CD4-positive, CD25-positive, alpha-beta regulatory T cell (primary cell): ENCODE results near the gene KIF16B. TPM values are rescaled to one million over a fixed set of nuclear protein-coding genes. Genes with fewer than 3 reads are reported as not detected.

ENCODE experiments used
- ATAC-seq, 2 donors: fragments of 150-1000 bp; cut with Tn5 transposase; one replicate each; pipeline ENCODE4 v1.10.0; 2021; ENCODE audit warnings: low read depth in 2 of 2, moderate number of reproducible peaks in 2 of 2, moderate library complexity in 1 of 2
- DNase-seq, 3 donors: peaks; one replicate each; pipeline versions ENCODE4 v3.0.0 to v3.0.0-alpha.2; 2012 to 2022; ENCODE audit warnings: mixed read lengths in 1 of 3
- H3K27ac ChIP-seq: one replicate; pipeline ENCODE4 v1.7.0; 2013; ENCODE audit warnings: mild to moderate bottlenecking, low read length; ENCODE audit not compliant: insufficient read depth, poor library complexity, severe bottlenecking
- H3K27me3 ChIP-seq: one replicate; pipeline ENCODE4 v1.7.0; 2013; ENCODE audit warnings: low read length; ENCODE audit not compliant: control insufficient read depth, insufficient read depth
- H3K36me3 ChIP-seq: one replicate; pipeline ENCODE4 v1.7.0; 2013; ENCODE audit warnings: mild to moderate bottlenecking, low read length, moderate library complexity; ENCODE audit not compliant: control insufficient read depth, insufficient read depth
- H3K4me1 ChIP-seq: 2 replicates; pipeline ENCODE4 v1.7.0; 2013; ENCODE audit warnings: mild to moderate bottlenecking, low read length; ENCODE audit not compliant: insufficient read depth, control insufficient read depth, poor library complexity, severe bottlenecking
- H3K4me3 ChIP-seq: one replicate; pipeline ENCODE4 v1.7.0; 2013; ENCODE audit warnings: low read depth, mild to moderate bottlenecking, low read length, moderate library complexity
- H3K9me3 ChIP-seq, 2 experiments: 1 replicate in 1 of 2; 2 replicates in 1 of 2; pipeline ENCODE4 v1.7.0; 2013; ENCODE audit warnings: low read length in 2 of 2, mild to moderate bottlenecking in 1 of 2, moderate library complexity in 1 of 2; ENCODE audit not compliant: control insufficient read depth in 2 of 2
- H3K27ac Mint-ChIP-seq, 3 donors: one replicate each; pipeline ENCODE4 v1.8.0; 2020 to 2022; ENCODE audit warnings: mild to moderate bottlenecking in 3 of 3, mixed read lengths in 3 of 3, moderate library complexity in 2 of 3
- H3K27me3 Mint-ChIP-seq: one replicate; pipeline ENCODE4 v1.8.0; 2022; ENCODE audit warnings: mild to moderate bottlenecking, mixed read lengths
- H3K36me3 Mint-ChIP-seq: one replicate; pipeline ENCODE4 v1.8.0; 2020; ENCODE audit warnings: mixed read lengths
- H3K4me1 Mint-ChIP-seq, 4 donors: one replicate each; pipeline ENCODE4 v1.8.0; 2020 to 2022; ENCODE audit warnings: mixed read lengths in 4 of 4, mild to moderate bottlenecking in 1 of 4
- H3K4me3 Mint-ChIP-seq, 4 donors: one replicate each; pipeline ENCODE4 v1.8.0; 2020 to 2022; ENCODE audit warnings: mild to moderate bottlenecking in 4 of 4, mixed read lengths in 4 of 4, moderate library complexity in 3 of 4
- H3K9me3 Mint-ChIP-seq, 7 donors: one replicate each; pipeline ENCODE4 v1.8.0; 2020 to 2022; ENCODE audit warnings: mixed read lengths in 7 of 7, mild to moderate bottlenecking in 3 of 7, moderate library complexity in 2 of 7
- polyA plus RNA-seq, 4 donors: library from polyadenylated mRNA; unstranded; fragments of 300-500 nt; fragmentation: Illumina TruSeq; gene quantifications; one replicate each; pipeline ENCODE4 v1.2.3, GENCODE V29; 2021
- total RNA-seq: library from RNA; stranded (reverse); gene quantifications from one replicate; pipeline ENCODE4 v1.2.3, GENCODE V29; 2022

The KIF16B gene
- total and polyA plus RNA-seq, 5 donors from 2014 or later, result 3.1 to 5.2 (median 4.8) TPM

GRCh38 chr20:16367948-16368560 is 205.2 kb downstream of the KIF16B start:
- Histone ChIP-seq H3K36me3 (peaks cover 8% of the 10 kb centered on the region), H3K27me3 (no peaks in the 10 kb centered on the region), H3K27ac (no peak overlapping the region), H3K9me3 (no peaks in the 10 kb centered on the region), H3K4me1 (no peaks in the 10 kb centered on the region), H3K4me3 (no peak overlapping the region)
- no peaks in the 10 kb centered on the region for H3K27me3 Mint-ChIP-seq
- no peak overlapping the region for H3K4me3 Mint-ChIP-seq
- peak overlapping the region in 1 of 3 donors; percentile 12 for H3K27ac Mint-ChIP-seq
- no peak for DNase-seq
- no peaks in the 10 kb centered on the region for H3K9me3 Mint-ChIP-seq
- H3K4me1 Mint-ChIP-seq, result no peaks in the 10 kb centered on the region
- ATAC-seq, result no peak
- peaks cover 54% of the 10 kb centered on the region for H3K36me3 Mint-ChIP-seq

GRCh38 chr20:16366529-16366928 is 206.7 kb downstream of the KIF16B start:
- H3K36me3 Mint-ChIP-seq, result peaks cover 43% of the 10 kb centered on the region
- no peak overlapping the region for H3K4me3 Mint-ChIP-seq
- Histone ChIP-seq H3K27ac (no peak overlapping the region), H3K27me3 (no peaks in the 10 kb centered on the region), H3K4me3 (no peak overlapping the region), H3K9me3 (no peaks in the 10 kb centered on the region), H3K36me3 (peaks cover 8% of the 10 kb centered on the region), H3K4me1 (no peaks in the 10 kb centered on the region)
- no peaks in the 10 kb centered on the region for H3K4me1 Mint-ChIP-seq
- H3K27me3 Mint-ChIP-seq, result no peaks in the 10 kb centered on the region
- H3K27ac Mint-ChIP-seq, result peak overlapping the region in 1 of 3 donors; percentile 56
- DNase-seq, result no peak
- no peaks in the 10 kb centered on the region for H3K9me3 Mint-ChIP-seq
- ATAC-seq, result no peak

- Histone ChIP-seq H3K9me3 (no peaks in the 10 kb centered on the region), H3K36me3 (peaks cover 5% of the 10 kb centered on the region), H3K27me3 (no peaks in the 10 kb centered on the region), H3K4me1 (no peaks in the 10 kb centered on the region), H3K27ac (no peak overlapping the region), H3K4me3 (no peak overlapping the region)
- DNase-seq (no peak), ATAC-seq (no peak)
- H3K36me3 Mint-ChIP-seq, result peaks cover 32% of the 10 kb centered on the region
- H3K27me3 Mint-ChIP-seq, result no peaks in the 10 kb centered on the region
- H3K4me3 Mint-ChIP-seq, result no peak overlapping the region
- no peaks in the 10 kb centered on the region for H3K9me3 Mint-ChIP-seq
- H3K27ac Mint-ChIP-seq, result no peak overlapping the region
- H3K4me1 Mint-ChIP-seq, result no peaks in the 10 kb centered on the region
Measured at GRCh38 chr20:16364320-16364687, 208.9 kb downstream of the KIF16B start.

GRCh38 chr20:16363506-16364319 is 209.5 kb downstream of the KIF16B start:
- H3K9me3 Mint-ChIP-seq, result no peaks in the 10 kb centered on the region
- no peaks in the 10 kb centered on the region for H3K9me3 ChIP-seq
- no peaks in the 10 kb centered on the region for H3K4me1 ChIP-seq
- H3K36me3 ChIP-seq, result peaks cover 3% of the 10 kb centered on the region
- DNase-seq (no peak), ATAC-seq (no peak)
- no peaks in the 10 kb centered on the region for H3K27me3 Mint-ChIP-seq
- no peak overlapping the region for H3K27ac Mint-ChIP-seq
- no peaks in the 10 kb centered on the region for H3K4me1 Mint-ChIP-seq
- H3K4me3 ChIP-seq, result no peak overlapping the region
- no peak overlapping the region for H3K4me3 Mint-ChIP-seq
- peaks cover 32% of the 10 kb centered on the region for H3K36me3 Mint-ChIP-seq
- no peaks in the 10 kb centered on the region for H3K27me3 ChIP-seq
- no peak overlapping the region for H3K27ac ChIP-seq

- peaks cover 27% of the 10 kb centered on the region for H3K36me3 Mint-ChIP-seq
- DNase-seq (no peak), ATAC-seq (no peak)
- no peaks in the 10 kb centered on the region for H3K9me3 Mint-ChIP-seq
- Histone ChIP-seq H3K9me3 (no peaks in the 10 kb centered on the region), H3K36me3 (no peaks in the 10 kb centered on the region), H3K27ac (no peak overlapping the region), H3K4me3 (no peak overlapping the region), H3K4me1 (no peaks in the 10 kb centered on the region), H3K27me3 (no peaks in the 10 kb centered on the region)
- H3K27ac Mint-ChIP-seq, result no peak overlapping the region
- no peaks in the 10 kb centered on the region for H3K27me3 Mint-ChIP-seq
- H3K4me3 Mint-ChIP-seq, result no peak overlapping the region
- H3K4me1 Mint-ChIP-seq, result no peaks in the 10 kb centered on the region
Measured at GRCh38 chr20:16362642-16363041, 210.6 kb downstream of the KIF16B start.

GRCh38 chr20:16360668-16361067 is 212.6 kb downstream of the KIF16B start:
- Mint-ChIP-seq H3K36me3 (peaks cover 15% of the 10 kb centered on the region), H3K9me3 (no peaks in the 10 kb centered on the region), H3K4me3 (no peak overlapping the region), H3K4me1 (no peaks in the 10 kb centered on the region), H3K27me3 (no peaks in the 10 kb centered on the region), H3K27ac (no peak overlapping the region)
- H3K4me3 ChIP-seq, result no peak overlapping the region
- no peaks in the 10 kb centered on the region for H3K9me3 ChIP-seq
- DNase-seq (no peak), ATAC-seq (no peak)
- no peaks in the 10 kb centered on the region for H3K36me3 ChIP-seq
- H3K27ac ChIP-seq, result no peak overlapping the region
- H3K27me3 ChIP-seq, result no peaks in the 10 kb centered on the region
- no peaks in the 10 kb centered on the region for H3K4me1 ChIP-seq

GRCh38 chr20:16353417-16353781 is 219.8 kb downstream of the KIF16B start:
- Mint-ChIP-seq H3K27ac (no peak overlapping the region), H3K9me3 (no peaks in the 10 kb centered on the region), H3K4me1 (peaks cover 0 to 3% (median 0%) of the 10 kb centered on the region in 4 donors), H3K36me3 (peaks cover 29% of the 10 kb centered on the region), H3K27me3 (no peaks in the 10 kb centered on the region), H3K4me3 (no peak overlapping the region)
- ATAC-seq (no peak), DNase-seq (no peak)
- Histone ChIP-seq H3K27me3 (no peaks in the 10 kb centered on the region), H3K4me1 (no peaks in the 10 kb centered on the region), H3K27ac (no peak overlapping the region), H3K9me3 (no peaks in the 10 kb centered on the region), H3K4me3 (no peak overlapping the region), H3K36me3 (no peaks in the 10 kb centered on the region)
